HEK293 (cell line): Measurements from ENCODE around the gene GNAQ.

ENCODE experiments used
- CTCF ChIA-PET: fragments of 350-600 bp; formaldehyde crosslinking; extraction: SDS; loops from one replicate; lab custom pipeline; 2021; ENCODE audit warnings: antibody characterized with exemption; lab: Yijun Ruan, JAX
- POLR2A ChIA-PET: fragments of 300-600 bp; formaldehyde crosslinking; extraction: SDS; loops from one replicate; lab custom pipeline; 2020; ENCODE audit warnings: antibody characterized with exemption, inconsistent platforms; lab: Yijun Ruan, JAX
- H3K27ac ChIP-seq: fragments of 200-500 bp; sonication (Bioruptor generic); 2 replicates; pipeline ENCODE4 v1.5.1; 2014; ENCODE audit warnings: low read depth, low read length, control low read depth, inconsistent platforms; ENCODE audit errors: extremely low read depth
- H3K36me3 ChIP-seq, 2 experiments: fragments of 200-500 bp in 1 of 2; sonication (Bioruptor generic) in 1 of 2; 1 replicate in 1 of 2; 2 replicates in 1 of 2; pipeline ENCODE4 v1.5.1; 2014 to 2017; ENCODE audit warnings: inconsistent platforms in 2 of 2, low read length in 2 of 2; ENCODE audit not compliant: control insufficient read depth in 2 of 2, insufficient read depth in 1 of 2
- H3K4me1 ChIP-seq: fragments of 200-500 bp; sonication (Bioruptor generic); 2 replicates; pipeline ENCODE4 v1.5.1; 2014; ENCODE audit warnings: mild to moderate bottlenecking, low read length, inconsistent platforms; ENCODE audit not compliant: control insufficient read depth, insufficient read depth
- H3K4me3 ChIP-seq: 2 replicates; pipeline ENCODE4 v1.5.1; 2011; ENCODE audit warnings: low read depth, mild to moderate bottlenecking, control low read depth, low read length, moderate library complexity
- H3K9me3 ChIP-seq: fragments of 200-500 bp; sonication (Bioruptor generic); 2 replicates; pipeline ENCODE4 v1.5.1; 2014; ENCODE audit warnings: low read depth, low read length, inconsistent platforms; ENCODE audit not compliant: control insufficient read depth, insufficient read depth
- PRDM2 ChIP-seq: fragments of 450-650 bp; formaldehyde crosslinking; IDR thresholded peaks from 2 replicates; pipeline ENCODE4 v1.5.1; 2016; ENCODE audit warnings: missing biosample characterization, missing genetic modification characterization, borderline replicate concordance
- SP3 ChIP-seq: fragments of 450-650 bp; formaldehyde crosslinking; IDR thresholded peaks from 2 replicates; pipeline ENCODE4 v1.5.1; 2016; ENCODE audit warnings: missing biosample characterization, missing genetic modification characterization
- TCF7L2 ChIP-seq: IDR thresholded peaks from 2 replicates; pipeline ENCODE4 v1.6.1; 2011; ENCODE audit warnings: low read depth, mild to moderate bottlenecking, inconsistent platforms, low read length, moderate library complexity, borderline replicate concordance
- YY2 ChIP-seq: fragments of 450-650 bp; formaldehyde crosslinking; IDR thresholded peaks from 2 replicates; pipeline ENCODE4 v1.5.1; 2016; ENCODE audit warnings: missing biosample characterization, missing genetic modification characterization
- ZBTB17 ChIP-seq: fragments of 450-650 bp; formaldehyde crosslinking; IDR thresholded peaks from 2 replicates; pipeline ENCODE4 v1.5.1; 2016; ENCODE audit warnings: missing biosample characterization, missing genetic modification characterization
- ZBTB26 ChIP-seq: fragments of 450-650 bp; formaldehyde crosslinking; optimal IDR thresholded peaks from 2 replicates; pipeline ENCODE3; 2016; ENCODE audit warnings: missing biosample characterization, mild to moderate bottlenecking, missing genetic modification characterization
- ZBTB49 ChIP-seq: fragments of 450-650 bp; formaldehyde crosslinking; IDR thresholded peaks from 2 replicates; pipeline ENCODE4 v1.5.1; 2016; ENCODE audit warnings: missing biosample characterization, missing genetic modification characterization, low read depth
- ZBTB8A ChIP-seq: fragments of 450-650 bp; formaldehyde crosslinking; IDR thresholded peaks from 2 replicates; pipeline ENCODE4 v1.5.1; 2016; ENCODE audit warnings: missing biosample characterization, missing genetic modification characterization
- ZNF214 ChIP-seq: fragments of 450-650 bp; formaldehyde crosslinking; IDR thresholded peaks from 2 replicates; pipeline ENCODE4 v1.5.1; 2017; ENCODE audit warnings: missing biosample characterization, mild to moderate bottlenecking, missing genetic modification characterization, borderline replicate concordance
- ZNF37A ChIP-seq: fragments of 450-650 bp; IDR thresholded peaks from 2 replicates; pipeline ENCODE4 v1.5.1; 2018; ENCODE audit warnings: missing biosample characterization, missing genetic modification characterization
- ZNF404 ChIP-seq: fragments of 450-650 bp; formaldehyde crosslinking; IDR thresholded peaks from 2 replicates; pipeline ENCODE4 v1.5.1; 2017; ENCODE audit warnings: missing biosample characterization, missing genetic modification characterization
- ZNF488 ChIP-seq: fragments of 450-650 bp; formaldehyde crosslinking; IDR thresholded peaks from 2 replicates; pipeline ENCODE4 v1.5.1; 2016; ENCODE audit warnings: missing biosample characterization, missing genetic modification characterization
- ZNF501 ChIP-seq: fragments of 450-650 bp; formaldehyde crosslinking; IDR thresholded peaks from 2 replicates; pipeline ENCODE4 v1.5.1; 2016; ENCODE audit warnings: missing biosample characterization, missing genetic modification characterization
- ZNF510 ChIP-seq: fragments of 450-650 bp; formaldehyde crosslinking; IDR thresholded peaks from 2 replicates; pipeline ENCODE4 v1.5.1; 2018; ENCODE audit warnings: mild to moderate bottlenecking, missing genetic modification characterization, missing biosample characterization; ENCODE audit not compliant: insufficient replicate concordance
- ZNF548 ChIP-seq: fragments of 450-650 bp; formaldehyde crosslinking; IDR thresholded peaks from 2 replicates; pipeline ENCODE4 v1.5.1; 2016; ENCODE audit warnings: missing biosample characterization, missing genetic modification characterization
- ZNF561 ChIP-seq: fragments of 450-650 bp; IDR thresholded peaks from 2 replicates; pipeline ENCODE4 v1.5.1; 2018; ENCODE audit warnings: missing biosample characterization, missing genetic modification characterization, borderline replicate concordance
- ZNF596 ChIP-seq: fragments of 450-650 bp; IDR thresholded peaks from 2 replicates; pipeline ENCODE4 v1.5.0; 2018; ENCODE audit warnings: missing biosample characterization, mild to moderate bottlenecking, missing genetic modification characterization, moderate library complexity
- ZNF639 ChIP-seq: fragments of 450-650 bp; formaldehyde crosslinking; IDR thresholded peaks from 2 replicates; pipeline ENCODE4 v1.5.1; 2016; ENCODE audit warnings: missing biosample characterization, missing genetic modification characterization
- ZNF645 ChIP-seq: fragments of 450-650 bp; formaldehyde crosslinking; IDR thresholded peaks from 2 replicates; pipeline ENCODE4; 2016; ENCODE audit warnings: missing biosample characterization, missing genetic modification characterization
- ZSCAN23 ChIP-seq: fragments of 450-650 bp; formaldehyde crosslinking; IDR thresholded peaks from 2 replicates; pipeline ENCODE4 v1.5.1; 2016; ENCODE audit warnings: missing biosample characterization, missing genetic modification characterization

Gene GNAQ

GRCh38 chr9:77983320-77983662 lies 48.3 kb downstream of the GNAQ start:
- Histone ChIP-seq H3K4me1 (peaks cover 8% of the 10 kb centered on the region), H3K27ac (no peak overlapping the region), H3K9me3 (no peaks in the 10 kb centered on the region), H3K36me3 (no peaks in the 10 kb centered on the region), H3K4me3 (no peak overlapping the region)
- CTCF ChIA-PET: no interaction called here
- POLR2A ChIA-PET: no interaction called here
- TF ChIP-seq ZBTB26: no peak
- no peak for TF ChIP-seq ZNF645 (tag by site-specific recombination)
- TF ChIP-seq ZBTB17 (tag by site-specific recombination): no peak
- TF ChIP-seq PRDM2 (tag by site-specific recombination): no peak
- TF ChIP-seq ZNF639: no peak
- no peak for TF ChIP-seq ZNF510
- TF ChIP-seq ZNF596 (tag by site-specific recombination): no peak
- TF ChIP-seq ZSCAN23 (tag by site-specific recombination): no peak
- TF ChIP-seq ZNF561 (tag by site-specific recombination): no peak
- no peak for TF ChIP-seq ZBTB8A (tag by site-specific recombination)
- no peak for TF ChIP-seq ZNF404 (tag by site-specific recombination)
- TF ChIP-seq ZNF548: no peak
- TF ChIP-seq TCF7L2: no peak
- TF ChIP-seq ZNF214 (tag by site-specific recombination): no peak

GRCh38 chr9:77982581-77983319 lies 48.9 kb downstream of the GNAQ start:
- Histone ChIP-seq H3K27ac (no peak overlapping the region), H3K4me1 (peaks cover 8% of the 10 kb centered on the region), H3K36me3 (no peaks in the 10 kb centered on the region), H3K4me3 (no peak overlapping the region), H3K9me3 (no peaks in the 10 kb centered on the region)
- ChIA-PET POLR2A (no interaction called here), CTCF (interaction anchor here (0.7 kb wide), 1 partner anchor 9 kb away, joined by 3 read pairs; no protein-coding TSS in a partner anchor)
- TF ChIP-seq ZBTB17 (tag by site-specific recombination): no peak
- TF ChIP-seq ZNF488: no peak
- TF ChIP-seq ZBTB49 (tag by site-specific recombination): no peak
- TF ChIP-seq ZNF37A (tag by site-specific recombination): no peak
- TF ChIP-seq ZNF501: no peak
- TF ChIP-seq ZNF639: no peak
- no peak for TF ChIP-seq YY2
- no peak for TF ChIP-seq SP3 (tag by site-specific recombination)
